ENCODE data around the gene GTPBP1. TPM values are rescaled to one million over a fixed set of nuclear protein-coding genes. Genes with fewer than 3 reads are reported as not detected.
A peak's percentile ranks its signal among the peaks of the same experiment; 100 is the strongest.

Gene GTPBP1
- total and polyA plus RNA-seq, 2 of the 4 experiments (the other 2 are of a cell fraction): 12.4 to 29.5 TPM

- peak; percentile 27; the same call in 1 of the 2 replicates for TF ChIP-seq SMC3 (IDR thresholded peaks at IDR 0.05; ENCODE audit: low read depth, low read length)
Observed at GRCh38 chr22:38766076-38766777, 60.5 kb downstream of the GTPBP1 start (continued).

DNA sequence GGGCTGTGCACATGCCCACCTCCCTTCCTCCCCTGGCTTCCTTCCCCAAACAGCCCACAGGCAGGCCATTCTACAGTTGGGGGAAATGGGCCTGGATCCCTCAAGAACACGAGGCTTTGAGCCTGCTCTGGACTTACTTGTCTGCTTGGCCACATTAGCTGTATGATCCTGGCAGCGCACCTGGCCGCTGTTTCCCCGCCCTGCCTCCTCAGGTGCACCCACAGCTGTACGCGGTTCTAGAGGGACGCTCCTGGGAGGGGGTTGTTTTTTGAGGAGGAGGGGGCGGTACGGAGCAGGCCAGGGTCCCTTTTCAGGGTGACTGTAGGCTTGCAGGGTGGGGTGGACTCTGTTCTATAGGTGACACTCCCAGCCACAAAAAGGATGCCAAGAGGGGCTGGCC lies 61.6 kb downstream of the GTPBP1 start:
- no peak for DNase-seq
- Histone ChIP-seq H3K18ac (ENCODE audit: low read depth, low read length) (no peak overlapping the region), H3K14ac (replicated peaks; ENCODE audit: low read depth, low read length) (no peak overlapping the region), H3K36me3 (ENCODE audit: control insufficient read depth, insufficient read depth, low read length) (no peaks in the 10 kb centered on the region), H2BK15ac (ENCODE audit: low read depth, low read length) (no peak overlapping the region), H3K9ac (ENCODE audit: low read depth, low read length) (no peak overlapping the region), H3K4me3 (ENCODE audit: insufficient read depth, low read depth, low read length) (no peak overlapping the region), H3K4ac (ENCODE audit: low read depth, low read length) (no peak overlapping the region), H2BK20ac (ENCODE audit: low read depth, low read length) (no peak overlapping the region), H4K5ac (ENCODE audit: low read depth, low read length) (no peak overlapping the region), H3K9me1 (ENCODE audit: insufficient read depth, low read length) (peaks cover 5% of the 10 kb centered on the region; the same call in 1 of the 2 replicates), H4K8ac (ENCODE audit: low read depth in 2 of 2, low read length in 2 of 2) (no peak overlapping the region), H3K9me3 (ENCODE audit: control insufficient read depth, insufficient read depth, low read length) (no peaks in the 10 kb centered on the region), H2AFZ (replicated peaks; ENCODE audit: low read length, poor library complexity) (no peak overlapping the region), H4K20me1 (ENCODE audit: insufficient read depth, low read length) (no peaks in the 10 kb centered on the region), H2BK120ac (ENCODE audit: low read depth, low read length) (no peak overlapping the region), H4K91ac (ENCODE audit: insufficient read depth, low read depth, low read length) (no peak overlapping the region), H3K4me2 (ENCODE audit: low read depth, low read length) (no peak overlapping the region), H3K56ac (ENCODE audit: extremely low read depth, insufficient read depth, low read length) (no peak overlapping the region), H3K4me1 (ENCODE audit: control insufficient read depth, insufficient read depth, low read length) (peaks cover 3% of the 10 kb centered on the region), H3K79me1 (ENCODE audit: low read depth in 1 of 2, low read length in 2 of 2) (no peaks in the 10 kb centered on the region), H2BK5ac (ENCODE audit: low read depth, low read length, poor library complexity, severe bottlenecking) (no peak overlapping the region), H2AK5ac (ENCODE audit: low read depth, low read length) (no peak overlapping the region), H3K27ac (ENCODE audit: insufficient read depth, low read length) (no peak overlapping the region), H3K27me3 (ENCODE audit: control insufficient read depth, insufficient read depth, low read length) (no peaks in the 10 kb centered on the region), H3K23ac (ENCODE audit: low read depth, low read length) (no peak overlapping the region), H2AK9ac (replicated peaks; ENCODE audit: low read depth, low read length, poor library complexity) (no peak overlapping the region)
- CTCF ChIA-PET: no interaction called here
- intact Hi-C loops (cut with micrococcal nuclease) (loop anchor here (5.0 to 10.0 kb wide), 4 partner anchors 85 to 715 kb away; partner anchors contain the start of gene RPL3), dilution Hi-C loops (cut with HindIII; ENCODE audit: low sequenced_read_pairs, unreplicated experiment) (no loop called here), in situ Hi-C loops (cut with MboI; ENCODE audit: low sequenced_read_pairs) (loop anchor here (10.0 kb wide), 1 partner anchor 237 kb away; no protein-coding TSS in a partner anchor)
- ATAC-seq (ENCODE audit: low read depth): no peak
- POLR2A ChIA-PET (ENCODE audit: unreplicated experiment): no interaction called here
- no CpG with 5 or more reads among the region's 9 CpGs for WGBS, 2 experiments (ENCODE audit: extremely low coverage in 2 of 2, insufficient read length in 1 of 2)
- no TSS peak for BruUV-seq (replicated peaks)
- TF ChIP-seq SMC3 (IDR thresholded peaks at IDR 0.05; ENCODE audit: low read depth, low read length) (no peak), CEBPB (IDR thresholded peaks at IDR 0.05; ENCODE audit: low read depth, low read length) (no peak), MAZ (IDR thresholded peaks at IDR 0.05; ENCODE audit: borderline replicate concordance, low read depth, low read length) (no peak), USF2 (IDR thresholded peaks at IDR 0.05; ENCODE audit: low read depth, low read length) (no peak), CTCF (conservative IDR thresholded peaks at IDR 0.05; ENCODE audit: low read depth, low read length) (no peak), BHLHE40 (IDR thresholded peaks at IDR 0.05; ENCODE audit: low read depth, low read length) (no peak)
- TF ChIP-seq, protein P1, sequence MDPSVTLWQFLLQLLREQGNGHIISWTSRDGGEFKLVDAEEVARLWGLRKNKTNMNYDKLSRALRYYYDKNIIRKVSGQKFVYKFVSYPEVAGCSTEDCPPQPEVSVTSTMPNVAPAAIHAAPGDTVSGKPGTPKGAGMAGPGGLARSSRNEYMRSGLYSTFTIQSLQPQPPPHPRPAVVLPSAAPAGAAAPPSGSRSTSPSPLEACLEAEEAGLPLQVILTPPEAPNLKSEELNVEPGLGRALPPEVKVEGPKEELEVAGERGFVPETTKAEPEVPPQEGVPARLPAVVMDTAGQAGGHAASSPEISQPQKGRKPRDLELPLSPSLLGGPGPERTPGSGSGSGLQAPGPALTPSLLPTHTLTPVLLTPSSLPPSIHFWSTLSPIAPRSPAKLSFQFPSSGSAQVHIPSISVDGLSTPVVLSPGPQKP (IDR thresholded peaks at IDR 0.05; ENCODE audit: borderline replicate concordance, low read depth, low read length): no peak

Measured in IMR-90 (cell line).